Thyroid gland (tissue), 4 donors: ENCODE data around the gene NBPF6.
"Not testable (repeated sequence)": the region's sequence is repeated elsewhere in the genome, so short reads cannot be mapped to it uniquely, and the experiment has no call there.

Experiments used
- CTCF ChIP-seq, 6 experiments: fragments of 200-600 bp in 3 of 6; fragments of 450-650 bp in 3 of 6; sonication (generic) in 3 of 6; IDR thresholded peaks; one replicate each; pipeline ENCODE4 v1.5.1; 2016 to 2019; ENCODE audit warnings: antibody characterized with exemption in 6 of 6, mild to moderate bottlenecking in 2 of 6, inconsistent platforms in 1 of 6, moderate library complexity in 1 of 6
- POLR2A ChIP-seq, 2 donors: fragments of 450-650 bp; IDR thresholded peaks; one replicate each; pipeline ENCODE4 v1.6.1; 2017; ENCODE audit warnings: antibody characterized with exemption in 2 of 2, mild to moderate bottlenecking in 2 of 2, moderate library complexity in 1 of 2

- not testable (repeated sequence) for TF ChIP-seq CTCF, POLR2A (IDR thresholded peaks at IDR 0.05)
Measured at GRCh38 chr1:108432002-108432401, 18.1 kb upstream of the NBPF6 start.
